NT2/D1 (cell line): Measurements from ENCODE around the gene HSF2.

Experiments used
- SUZ12 ChIP-seq: IDR thresholded peaks from 2 replicates; pipeline ENCODE4 v1.6.1; 2011; ENCODE audit not compliant: insufficient read length, insufficient read depth; ENCODE audit errors: extremely low read depth
- YY1 ChIP-seq: IDR thresholded peaks from 2 replicates; pipeline ENCODE4 v1.6.1; 2011; ENCODE audit not compliant: insufficient read length, insufficient read depth
- ZNF274 ChIP-seq: IDR thresholded peaks from 2 replicates; pipeline ENCODE4 v1.6.1; 2011; ENCODE audit warnings: mild to moderate bottlenecking, low read depth, low read length

DNA sequence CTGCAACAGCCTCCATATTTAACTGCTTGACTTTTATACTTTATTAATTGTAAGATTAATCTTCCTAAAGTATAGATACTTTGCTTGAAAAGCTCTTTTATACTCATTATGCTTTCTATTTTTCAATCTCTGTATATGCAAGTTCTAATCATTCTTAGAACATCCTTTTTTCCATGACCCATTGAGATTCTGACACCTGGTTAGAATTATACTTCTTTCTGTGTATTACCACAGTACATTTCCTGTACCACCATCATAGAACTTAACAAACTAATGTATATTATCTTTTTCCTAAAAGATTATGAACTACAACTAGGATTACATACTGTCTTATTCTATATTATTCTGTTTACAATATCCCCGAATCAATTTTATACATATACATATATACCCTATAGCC lies 58.6 kb downstream of the HSF2 start:
- TF ChIP-seq YY1: no peak
- TF ChIP-seq ZNF274: no peak
- no peak for TF ChIP-seq SUZ12
